Inflammatory macrophage treated with lipopolysaccharide for 1 hour (primary cell): ENCODE data around the gene DHX29.

ENCODE experiments used
- DNase-seq, 2 donors: peaks; one replicate each; pipeline ENCODE4 v3.0.0-alpha.2; 2020 to 2022

DHX29 gene

DNA sequence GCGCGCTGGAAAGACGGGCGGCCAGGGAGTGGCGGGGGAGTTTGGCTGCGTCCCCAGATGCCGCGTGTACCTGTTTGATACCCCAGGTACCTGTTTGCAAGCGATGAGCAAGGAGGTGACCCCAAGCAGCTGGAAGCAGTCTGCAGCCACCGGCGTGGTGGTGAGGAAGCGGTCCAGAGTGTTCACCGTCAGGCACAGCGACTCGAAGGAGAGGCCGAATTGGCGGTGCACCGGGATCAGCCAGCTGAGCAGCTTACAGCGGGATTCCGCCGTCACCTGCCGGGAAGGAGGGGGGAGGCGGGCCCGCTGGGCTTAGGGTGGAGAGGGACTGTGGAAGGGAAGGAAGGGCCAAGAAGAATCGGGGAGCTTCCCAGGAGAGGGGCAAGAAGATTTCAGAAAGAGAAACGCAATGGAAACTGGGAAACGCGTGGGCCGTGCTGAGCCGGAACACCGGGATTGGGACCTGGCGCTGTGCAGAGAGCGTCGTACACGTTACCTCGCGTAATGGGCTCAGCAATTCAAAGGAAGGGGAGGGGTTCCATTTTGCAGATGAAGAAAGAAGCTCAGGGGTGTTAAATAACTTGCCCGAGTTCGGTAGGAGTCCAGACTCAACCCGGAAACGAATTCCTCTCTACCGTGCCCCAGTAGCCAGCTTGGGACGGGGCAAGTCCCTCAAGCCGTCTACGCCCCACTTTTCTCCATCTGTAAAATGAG is 75.1 kb downstream of the DHX29 start:
- DNase-seq, result no peak

DNA sequence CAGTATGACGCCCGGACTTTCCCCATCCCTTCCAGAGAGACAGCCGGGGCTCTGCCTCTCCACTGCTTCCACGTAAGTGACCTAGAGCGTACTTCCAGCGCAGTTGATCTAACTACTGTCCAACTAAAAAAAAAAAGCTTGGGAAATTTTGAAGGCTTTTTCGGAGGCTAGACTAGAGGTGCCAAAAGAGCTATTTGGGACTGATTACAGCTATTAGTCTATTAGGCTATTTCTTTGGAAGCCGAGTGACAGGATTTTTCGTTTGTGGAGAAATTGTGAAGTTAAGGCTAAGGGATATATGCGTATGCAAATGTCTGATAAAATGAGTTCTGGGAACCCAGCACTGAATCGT is 75.6 kb downstream of the DHX29 start:
- peak in 1 of 2 donors; percentile 11 for DNase-seq

DNA sequence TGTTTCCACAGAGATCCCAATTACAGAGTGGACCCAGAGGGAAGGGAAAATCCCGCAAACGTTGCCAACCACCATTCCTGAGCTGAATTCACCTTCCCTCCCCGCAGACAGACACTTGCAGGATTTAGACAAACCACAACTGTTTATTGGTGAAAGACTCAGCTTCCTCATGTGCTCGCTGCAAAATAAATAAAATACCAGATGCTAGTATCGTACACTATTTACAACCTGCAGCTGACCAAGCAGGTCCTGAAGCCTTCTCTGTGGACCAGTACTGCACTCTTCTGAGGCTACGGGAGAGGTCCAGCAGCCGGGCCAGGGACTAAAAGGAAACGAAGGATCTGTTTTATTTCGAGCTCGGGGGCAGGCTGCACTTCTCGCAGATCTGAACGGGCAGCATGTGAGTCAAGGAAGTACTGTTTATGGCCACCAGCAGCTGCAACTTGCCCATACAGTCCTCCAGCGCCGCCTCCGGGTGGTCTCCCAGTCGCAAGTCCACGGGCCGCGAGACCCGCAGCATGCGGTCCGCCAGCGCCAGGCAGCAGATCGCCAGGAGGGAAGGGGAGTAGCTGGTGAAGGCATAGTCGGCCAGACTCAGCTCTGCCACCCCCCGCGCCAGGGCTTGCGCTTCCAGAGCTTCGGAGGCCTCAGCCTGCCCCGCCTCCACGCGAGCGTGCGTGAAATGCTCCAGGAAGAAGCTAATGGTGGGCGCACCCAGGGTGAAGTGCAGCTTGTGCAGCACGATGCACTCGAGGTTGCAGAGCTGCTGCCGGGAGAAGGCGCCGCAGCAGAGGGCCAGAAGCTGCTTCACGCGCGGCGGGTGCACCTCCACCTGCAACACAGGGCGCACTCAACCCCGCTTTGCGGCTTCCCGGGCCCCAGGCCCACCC is 76.2 kb downstream of the DHX29 start:
- no peak for DNase-seq

DNA sequence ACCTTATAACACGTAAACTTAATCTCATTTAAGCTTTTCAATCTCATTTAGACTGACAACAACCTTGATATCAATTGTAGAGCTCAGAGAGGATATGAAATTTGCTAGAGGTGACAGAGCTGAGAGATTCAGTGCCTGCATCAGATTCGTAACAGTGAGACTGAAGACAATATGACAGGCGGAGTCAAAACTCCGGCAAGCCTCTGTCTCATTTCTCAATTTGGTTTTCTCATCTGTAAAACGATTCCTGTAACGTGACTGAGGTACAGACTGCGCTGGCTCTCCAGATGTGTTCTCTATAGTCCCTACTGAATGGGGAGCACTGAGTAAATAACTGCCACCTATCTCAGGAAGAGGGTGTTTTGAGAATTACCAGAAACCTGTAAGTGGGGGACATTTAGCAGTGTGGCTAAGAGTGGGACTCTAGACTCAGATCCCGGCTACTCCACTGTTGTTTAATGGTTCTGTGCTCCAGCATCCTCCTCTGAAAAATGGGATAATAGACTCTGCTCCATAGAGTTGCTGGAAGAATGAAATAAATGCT is 77.3 kb downstream of the DHX29 start:
- no peak for DNase-seq

DNA sequence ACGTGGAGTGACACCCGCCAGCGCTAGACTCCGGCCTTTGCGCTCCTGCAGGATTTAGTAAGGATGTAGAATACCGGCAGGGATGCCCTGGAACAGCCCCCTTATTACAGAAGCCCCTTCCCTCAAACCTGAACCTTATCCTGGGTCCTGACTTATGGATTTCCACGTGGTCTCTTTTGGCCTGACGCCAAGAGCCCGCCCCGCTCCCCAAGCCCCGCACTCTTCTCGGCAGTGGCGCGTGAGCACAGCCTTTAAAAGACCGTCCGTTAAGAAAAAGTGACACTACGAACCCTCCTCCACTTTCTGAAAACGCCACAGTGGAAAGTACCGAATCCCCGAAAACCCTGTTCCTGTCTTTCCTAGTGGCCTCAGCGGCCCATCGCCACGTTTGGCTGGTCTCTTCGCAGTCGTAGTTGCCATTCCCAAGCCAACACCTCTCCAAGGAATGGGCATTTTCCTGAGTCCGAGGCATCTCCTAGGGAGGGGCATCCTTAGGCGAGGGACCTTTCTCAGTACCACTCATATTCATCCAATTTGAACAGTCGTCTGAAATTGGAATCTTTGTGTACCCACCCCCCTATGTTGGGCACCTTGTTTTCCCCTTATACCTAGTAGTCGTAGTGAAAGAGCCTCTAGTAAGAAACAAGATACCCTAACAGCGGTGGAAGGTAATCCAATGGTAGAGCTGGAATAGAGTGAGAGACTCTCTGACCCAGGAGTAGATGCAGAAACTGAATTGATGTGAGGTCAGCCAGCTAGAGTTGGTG is 79.6 kb downstream of the DHX29 start:
- no peak for DNase-seq

DNA sequence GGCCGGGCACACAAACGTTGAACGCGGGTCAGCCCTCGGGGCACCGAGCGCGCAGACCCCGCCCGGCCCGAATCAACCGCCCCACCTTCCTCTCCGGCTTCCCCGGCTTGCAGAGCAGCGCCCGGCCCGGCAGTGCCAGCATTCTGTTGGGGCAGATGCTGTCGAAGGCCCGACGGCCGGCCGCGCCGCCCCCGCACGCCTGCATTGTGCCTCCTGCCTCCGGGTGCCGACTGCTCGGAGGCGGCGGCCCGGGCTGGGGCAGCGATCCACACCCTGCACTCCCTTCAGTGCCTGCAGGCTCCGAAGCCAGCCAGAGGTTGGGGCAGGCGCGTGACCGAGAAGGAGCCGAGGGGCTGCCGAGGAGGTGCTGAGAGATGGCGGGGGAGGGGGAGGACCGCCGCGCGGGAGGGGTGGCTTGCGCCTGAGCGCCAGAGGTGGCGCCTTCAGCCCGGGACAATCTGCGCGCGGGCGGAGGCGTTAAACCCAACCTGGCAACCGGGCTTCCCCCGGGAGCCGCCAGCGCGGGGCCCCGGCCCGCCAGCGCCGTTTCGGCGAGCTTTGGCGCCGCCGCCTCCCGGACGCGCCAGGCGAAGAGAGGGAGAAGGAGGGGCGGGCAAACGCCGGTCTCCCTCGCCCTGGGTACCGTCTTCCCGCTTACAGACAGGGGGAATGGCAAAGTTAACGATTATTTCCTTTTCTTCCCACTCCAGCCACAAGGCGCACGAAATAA is 80.4 kb downstream of the DHX29 start, which contains the start of gene MCIDAS:
Gene MCIDAS, minus strand, starts transcription at position 382 of the 730 bp plus-strand sequence. Its CDS starts 177 bp downstream, at position 205.
- no peak for DNase-seq

DNA sequence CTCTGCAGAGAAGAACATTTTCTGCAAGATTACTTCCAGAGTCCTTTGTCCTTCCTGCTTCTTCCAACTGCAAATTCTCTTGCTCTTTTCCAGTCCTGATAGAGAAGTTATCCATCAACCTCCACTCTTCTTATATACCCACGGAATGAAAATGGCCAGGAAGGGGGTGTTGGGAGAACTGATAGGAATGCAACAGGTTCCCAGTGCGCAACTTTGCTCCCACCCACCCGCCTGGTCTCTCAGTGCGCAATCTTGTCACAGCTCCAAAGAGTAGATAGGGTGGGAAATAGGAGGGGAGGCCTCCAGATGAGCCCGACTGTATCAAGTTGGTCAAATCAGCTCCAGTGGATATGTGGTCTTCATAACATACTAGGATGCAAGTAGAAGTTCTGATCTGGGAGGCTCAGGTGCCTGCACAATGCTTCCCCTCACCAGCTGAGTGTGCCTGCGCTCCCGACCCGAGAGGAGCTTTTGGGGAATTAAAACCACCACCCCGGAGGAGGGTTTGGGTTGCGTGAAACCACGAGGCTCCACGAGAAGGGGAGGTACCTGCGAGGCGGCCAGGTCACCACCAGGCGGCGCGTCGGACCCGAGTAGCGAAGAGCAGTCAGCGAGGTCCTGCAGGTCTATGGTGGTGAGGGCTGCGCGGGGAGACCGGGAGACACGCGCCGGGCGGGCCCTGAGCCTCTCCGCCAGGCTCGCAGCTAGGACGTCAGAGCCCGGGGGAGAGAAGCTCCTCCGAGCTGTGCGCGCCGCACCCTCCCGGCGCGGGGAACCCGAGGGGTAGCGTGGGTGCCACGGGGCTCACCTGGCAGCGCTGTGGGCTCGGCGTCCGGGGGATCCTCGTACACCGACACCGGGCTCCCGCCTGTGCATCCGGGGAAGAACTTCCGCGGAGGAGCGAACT is 81.2 kb downstream of the DHX29 start:
- no peak for DNase-seq

DNA sequence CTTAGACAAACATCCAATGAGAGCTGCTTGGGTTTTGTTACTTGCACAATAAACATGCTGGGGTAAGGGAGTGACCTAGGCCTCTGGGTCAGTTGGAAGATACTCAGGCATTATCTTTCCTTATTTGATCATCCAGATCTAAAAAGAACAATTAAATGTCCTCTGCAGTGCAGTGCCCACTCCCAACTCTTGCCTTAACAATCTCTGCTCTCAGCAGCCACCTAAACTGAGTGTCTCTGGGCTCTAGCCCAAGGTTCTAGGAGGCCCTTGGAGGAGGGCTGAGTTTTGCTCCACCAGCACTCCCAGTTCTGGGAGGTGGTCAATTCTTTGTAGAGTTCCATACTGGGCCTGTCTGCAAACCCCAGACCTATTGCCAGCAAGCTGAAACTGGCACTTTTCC is 82.1 kb downstream of the DHX29 start:
- no peak for DNase-seq

DNA sequence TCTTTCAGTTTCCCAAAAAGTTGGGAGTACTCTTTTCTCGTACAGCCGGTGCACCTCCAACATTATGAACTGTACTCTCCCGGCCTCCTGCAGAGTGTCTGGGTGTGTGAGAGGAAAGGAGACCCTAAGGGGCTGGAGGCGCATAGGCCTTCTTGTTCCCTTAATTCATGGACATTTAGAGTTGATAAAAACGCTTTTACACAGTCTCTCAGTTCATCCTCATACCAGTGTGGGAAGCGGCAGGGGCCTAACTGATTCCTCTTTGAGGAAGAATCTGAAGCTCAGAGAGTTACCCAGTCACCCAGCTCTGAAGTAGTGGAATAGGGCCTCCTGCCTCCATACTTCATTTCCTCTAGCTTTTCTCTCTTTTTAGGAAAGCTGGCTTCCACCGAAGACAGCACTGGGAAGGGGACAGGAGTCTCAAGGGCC is 83.7 kb downstream of the DHX29 start:
- no peak for DNase-seq

DNA sequence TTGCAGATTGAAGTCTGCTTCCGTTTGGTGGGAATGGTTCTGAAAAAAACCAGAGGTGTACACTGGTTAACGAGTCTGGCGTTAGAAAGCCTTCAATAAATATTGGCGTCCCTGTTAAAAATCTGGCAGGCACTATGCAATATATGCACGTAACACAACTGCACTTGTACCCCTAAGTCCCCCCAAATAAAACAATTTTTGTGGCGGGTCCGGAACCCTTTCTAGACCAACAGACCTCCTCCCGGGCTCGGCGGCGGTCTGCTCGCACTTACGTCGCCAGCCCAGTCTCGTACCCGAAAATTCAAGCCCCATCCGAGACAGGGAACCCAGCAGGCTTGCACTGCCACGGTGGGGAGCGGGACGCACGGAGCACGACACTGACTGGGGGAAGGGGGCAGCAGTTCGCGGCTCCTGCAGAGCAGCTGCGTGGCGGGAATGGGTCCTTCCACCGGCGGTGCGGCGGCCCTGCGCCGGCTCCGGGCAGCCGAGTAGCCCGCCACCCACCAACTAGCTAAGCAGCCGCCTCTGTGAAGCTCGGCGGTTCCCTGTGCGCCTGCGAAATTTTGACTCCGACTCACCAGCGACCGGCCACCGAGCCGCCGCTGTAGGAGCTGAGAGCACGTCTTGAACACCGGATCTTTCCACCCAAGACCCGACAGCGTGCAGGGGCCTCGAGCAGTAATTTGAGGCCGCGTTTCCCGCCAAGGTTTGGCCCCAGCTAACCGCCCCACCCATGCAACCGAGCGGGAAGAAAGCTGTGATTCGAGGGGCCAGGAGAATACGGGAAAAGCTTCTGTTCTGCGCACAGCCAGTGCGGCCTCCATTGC is 84.3 kb downstream of the DHX29 start:
- DNase-seq, result no peak

DNA sequence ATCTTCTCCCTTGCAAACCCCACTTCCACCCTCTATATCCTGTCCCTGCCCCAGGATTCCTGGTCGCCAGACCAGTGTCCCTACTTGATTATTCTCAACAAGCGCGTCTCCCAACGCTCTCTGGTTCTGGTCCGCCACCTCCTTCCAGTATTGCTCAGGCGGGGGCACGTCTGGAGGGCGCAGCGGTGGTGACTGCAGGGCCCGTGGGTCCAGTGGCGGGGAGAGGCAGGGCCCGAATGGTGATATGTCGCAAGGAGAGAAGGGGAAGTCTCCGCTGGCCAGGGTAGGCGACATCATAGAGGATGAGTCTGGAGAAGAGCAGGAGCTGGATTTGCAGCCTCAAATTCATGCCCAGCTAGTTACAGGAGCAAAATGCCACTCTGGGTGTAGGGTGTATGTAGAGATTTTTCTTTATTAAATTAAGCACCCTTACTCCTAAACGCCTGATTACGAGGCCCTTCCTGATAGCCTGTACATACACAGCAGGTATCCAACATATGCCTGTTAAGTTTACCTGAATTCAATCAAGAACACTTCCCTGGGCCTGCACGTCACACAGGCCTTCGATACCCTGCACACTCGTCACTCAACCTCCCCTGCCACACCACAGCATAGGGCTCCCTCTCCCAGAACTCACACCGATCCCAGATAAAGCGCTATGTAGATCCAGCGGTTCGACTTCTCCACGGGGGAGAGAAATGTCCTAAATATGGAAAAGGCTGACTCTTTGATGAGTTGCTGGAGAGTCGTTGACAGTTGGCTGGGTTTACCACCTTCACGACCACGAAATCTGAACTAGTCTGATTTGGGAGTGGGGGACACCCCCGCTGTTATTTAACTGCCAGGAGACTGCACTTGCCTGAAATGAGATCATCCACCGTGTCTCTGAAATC is 85.2 kb downstream of the DHX29 start:
- DNase-seq, result peak; percentile 39 to 40

DNA sequence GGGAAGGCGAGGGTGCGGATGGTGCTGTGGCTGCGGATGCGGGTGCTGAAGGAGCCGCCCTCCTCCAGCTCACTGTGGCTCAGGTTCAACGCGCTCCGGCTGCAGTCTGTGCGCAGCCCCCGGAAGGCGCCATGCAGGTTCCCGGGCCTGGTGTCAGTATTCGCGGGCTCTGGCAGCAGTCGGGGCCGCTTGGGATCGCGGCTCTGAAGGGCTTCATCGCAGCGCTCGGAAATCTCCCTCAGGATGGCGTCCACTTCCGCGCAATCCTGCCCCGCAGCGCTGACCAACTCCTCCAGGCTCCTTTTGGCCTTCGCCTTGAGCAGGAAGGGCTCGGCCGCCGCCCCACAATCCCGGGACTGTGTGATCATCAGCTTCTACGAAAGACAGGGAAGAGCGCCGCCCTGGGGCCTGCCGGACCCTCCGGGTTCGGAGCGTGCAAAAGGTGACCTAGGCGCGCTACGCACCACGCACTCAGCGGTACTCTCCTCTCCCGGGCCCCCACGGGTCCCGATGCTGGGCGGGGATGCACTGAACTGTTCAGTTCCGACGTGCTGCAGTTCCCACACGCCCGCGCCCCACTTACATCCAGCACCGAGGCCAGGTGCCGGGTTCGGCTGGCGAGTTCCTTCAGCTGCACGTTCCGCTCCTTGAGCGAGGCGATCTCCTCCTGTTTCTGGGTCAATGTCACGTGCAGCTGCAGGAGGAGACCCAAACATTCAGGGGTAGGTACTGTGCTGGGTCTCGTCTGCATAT is 86.9 kb downstream of the DHX29 start:
- no peak for DNase-seq

DNA sequence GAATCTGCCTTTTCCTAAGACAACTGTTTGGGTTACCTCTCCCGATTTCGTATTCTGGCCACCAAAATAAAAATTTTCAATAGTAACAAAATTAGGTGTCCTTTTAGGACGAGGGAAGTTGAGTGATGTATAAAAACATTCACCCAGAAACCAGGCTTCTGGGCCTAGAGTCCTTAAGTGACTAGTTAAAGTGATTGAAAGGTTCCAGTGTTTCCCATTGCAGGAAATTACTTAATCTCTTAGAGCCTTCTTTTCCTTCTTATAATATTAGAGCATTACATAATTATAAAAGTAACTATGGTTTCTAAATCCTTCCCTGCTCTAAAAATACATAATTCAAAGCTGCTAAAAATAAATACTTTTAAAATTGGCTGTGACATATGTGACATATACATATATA is 87.7 kb downstream of the DHX29 start:
- no peak for DNase-seq

DNA sequence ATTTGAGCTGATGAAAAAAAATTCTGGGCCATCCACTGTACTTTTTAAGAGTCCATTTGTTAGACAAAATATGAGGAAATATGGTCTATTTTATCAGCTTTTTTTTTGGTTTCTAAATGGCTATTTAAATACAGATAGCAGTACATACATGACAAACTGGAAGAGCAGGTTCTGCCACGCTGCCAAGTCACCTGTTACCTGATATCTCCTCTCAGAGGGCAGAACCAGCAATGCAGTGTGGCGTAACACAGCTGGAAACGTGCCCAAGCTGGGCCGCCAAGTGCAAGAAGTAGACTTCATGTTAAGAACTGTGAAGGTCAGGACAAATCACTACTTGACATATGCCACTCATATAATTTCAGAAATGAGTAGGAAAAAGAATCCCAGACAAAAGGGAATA is 88.5 kb downstream of the DHX29 start:
- DNase-seq, result no peak

DNA sequence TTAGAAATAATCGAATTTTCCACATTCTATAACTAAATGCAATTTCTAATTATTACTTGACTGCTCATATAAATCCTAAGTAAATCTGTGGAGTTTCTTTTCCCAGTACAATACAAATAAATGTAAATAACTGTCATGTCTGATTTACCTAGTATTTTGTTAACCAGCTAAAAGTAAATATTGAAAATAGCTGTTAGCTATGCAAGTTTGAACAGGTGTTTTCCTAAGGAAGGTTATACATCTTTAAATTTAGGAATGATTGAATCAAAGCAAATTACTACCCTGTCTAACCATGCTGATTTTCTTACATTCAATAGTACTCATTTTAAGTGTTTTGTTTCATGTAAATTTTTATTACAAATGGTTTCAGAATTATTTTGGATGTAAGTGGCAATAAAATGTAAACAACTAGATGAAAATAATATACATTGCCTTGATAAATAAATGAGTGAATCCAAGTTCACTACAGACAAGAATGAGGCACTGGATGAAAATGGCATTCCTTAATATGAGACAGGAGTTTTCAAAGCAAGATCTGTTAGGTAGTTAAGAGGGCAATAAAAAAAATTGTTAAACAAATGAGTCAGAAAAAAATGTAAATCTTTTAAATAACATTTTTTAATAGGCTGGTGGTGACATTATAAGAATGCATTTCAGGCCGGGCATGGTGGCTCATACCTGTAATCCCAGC is 96.2 kb downstream of the DHX29 start:
- no peak for DNase-seq
